HG03571 (cell line): ENCODE data around the gene ITPKB.
"Not testable (repeated sequence)": the region's sequence is repeated elsewhere in the genome, so short reads cannot be mapped to it uniquely, and the experiment has no call there.

Experiments
- ATAC-seq: cut with Tn5 transposase; IDR thresholded peaks from one replicate; pipeline ENCODE4 v1.9.1; 2021; ENCODE audit not compliant: unreplicated experiment

Gene ITPKB

DNA sequence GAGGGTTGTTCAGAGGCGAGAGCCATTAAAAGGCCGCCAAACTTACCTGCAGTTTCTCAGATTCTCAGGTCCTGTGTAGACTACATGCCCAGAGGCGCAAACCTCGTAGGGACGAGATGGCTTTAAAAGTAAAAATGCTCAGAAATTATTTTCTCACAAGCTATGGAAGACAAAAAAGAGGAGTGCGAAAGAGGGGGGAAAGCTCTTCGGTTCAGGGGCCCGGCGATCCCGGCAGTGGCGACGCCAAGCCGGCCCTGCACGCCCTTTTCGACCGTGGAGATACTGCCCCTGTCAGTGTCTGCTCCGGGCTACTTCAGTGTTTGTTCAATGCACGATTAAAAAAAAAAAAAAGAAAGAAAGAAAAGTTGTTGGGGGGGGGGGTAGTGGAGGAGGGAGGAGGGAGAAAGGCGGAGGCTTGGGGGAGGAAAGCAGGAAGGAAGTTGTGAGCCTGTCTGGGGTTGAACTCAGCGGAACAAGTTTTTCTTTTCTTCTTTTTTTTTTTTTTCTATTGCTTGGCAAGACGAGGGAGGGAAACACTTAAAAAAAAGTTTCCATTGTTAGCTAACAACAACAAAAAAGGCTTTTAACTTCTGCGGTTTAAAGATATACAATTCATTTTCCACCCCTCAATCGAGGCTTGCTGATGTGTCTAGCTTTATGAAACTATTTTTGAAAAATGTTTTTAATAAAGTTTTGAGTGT lies at the start of gene ITPKB:
Gene ITPKB, minus strand, starts transcription at position 288 of the 701 bp plus-strand sequence. CDS start 1,824 bp downstream, outside the sequence.
- no peak for ATAC-seq

- no peak for ATAC-seq
These were observed 48.6 kb upstream of the ITPKB start for GRCh38 chr1:226787638-226788037.

GRCh38 chr1:226787071-226787470 lies 48.0 kb upstream of the ITPKB start:
- no peak for ATAC-seq

DNA sequence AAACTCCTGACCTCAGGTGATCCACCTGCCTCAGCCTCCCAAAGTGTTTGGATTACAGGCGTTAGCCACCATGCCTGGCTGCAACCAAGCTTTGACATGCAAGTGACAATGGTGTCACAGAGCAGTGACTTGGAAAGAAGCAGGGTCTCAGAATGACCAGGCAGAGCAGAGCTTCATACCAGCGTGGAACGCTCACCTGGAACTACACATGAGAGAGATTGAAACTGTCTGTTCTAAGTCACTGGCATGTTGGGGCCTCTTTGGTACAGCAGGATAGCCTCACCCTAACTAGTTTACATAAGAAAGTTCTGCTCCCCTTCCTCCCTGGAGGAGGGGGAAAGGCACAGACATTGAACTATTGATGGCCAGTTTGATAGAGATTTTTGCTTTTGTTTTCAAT lies 47.5 kb upstream of the ITPKB start:
- peak; percentile 76 for ATAC-seq

GRCh38 chr1:226785805-226786204 lies 46.7 kb upstream of the ITPKB start:
- no peak for ATAC-seq

GRCh38 chr1:226784081-226785049 lies 45.3 kb upstream of the ITPKB start:
- no peak for ATAC-seq

DNA sequence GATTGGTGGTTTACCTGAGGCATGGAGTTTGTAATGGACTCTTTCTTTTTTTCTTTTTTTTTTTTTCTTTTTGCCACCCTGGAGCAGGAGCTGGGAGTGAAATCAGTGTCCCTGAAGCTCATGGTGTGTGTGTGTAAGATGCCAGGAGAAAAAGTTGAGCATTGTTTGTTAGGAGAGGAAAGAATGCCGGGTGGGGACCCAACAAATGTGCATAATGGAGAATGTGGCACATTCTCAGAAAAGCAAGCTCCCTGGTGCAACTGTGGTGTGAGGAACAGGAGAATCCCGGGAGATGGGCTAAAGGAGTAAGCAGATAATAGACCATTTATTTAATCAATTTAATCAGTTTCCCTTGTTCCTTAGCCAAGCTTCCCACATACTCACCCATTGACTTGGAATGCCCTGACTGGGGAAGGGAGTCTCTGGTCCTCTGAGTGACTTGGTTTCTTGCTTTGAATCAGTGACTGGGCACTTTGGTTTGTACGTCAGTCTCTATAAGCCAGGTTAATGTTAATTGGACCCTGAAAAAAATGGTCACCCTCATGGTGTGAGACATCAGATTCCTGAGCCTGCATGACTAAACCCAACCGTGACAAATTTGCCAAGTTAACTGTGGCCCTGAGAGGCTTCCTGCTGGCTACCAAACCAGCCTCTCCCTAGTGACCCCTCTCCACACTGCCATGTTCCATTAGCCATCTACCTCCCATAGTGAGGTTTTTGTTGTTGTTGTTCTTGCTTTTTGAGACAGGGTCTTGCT lies 43.9 kb upstream of the ITPKB start:
- no peak for ATAC-seq

- ATAC-seq, result no peak
These were observed 43.0 kb upstream of the ITPKB start for GRCh38 chr1:226781937-226782609.

GRCh38 chr1:226779561-226779960 lies 40.5 kb upstream of the ITPKB start:
- ATAC-seq, result no peak

GRCh38 chr1:226778657-226779058 lies 39.6 kb upstream of the ITPKB start:
- ATAC-seq, result no peak

- no peak for ATAC-seq
These were observed 37.9 kb upstream of the ITPKB start for GRCh38 chr1:226776975-226777374.

DNA sequence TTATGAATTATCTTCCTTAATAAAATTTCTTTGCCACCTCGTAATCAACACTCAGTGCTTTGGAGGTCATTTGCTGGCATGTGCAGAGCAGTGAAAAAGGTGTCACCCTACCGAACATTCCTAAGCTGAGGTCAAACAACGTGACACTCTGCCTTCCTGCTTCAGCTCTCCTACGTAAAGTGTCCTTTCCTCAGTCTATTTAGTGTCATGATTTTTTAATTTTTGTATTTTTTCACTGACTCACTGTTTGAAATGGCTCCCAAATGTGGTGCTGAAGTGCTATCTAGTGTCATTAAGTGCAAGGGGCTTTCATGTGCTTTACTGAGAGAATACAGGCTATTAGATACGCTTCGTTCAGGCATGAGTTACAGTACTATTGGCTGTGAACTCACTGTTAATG lies 37.0 kb upstream of the ITPKB start:
- ATAC-seq, result no peak

DNA sequence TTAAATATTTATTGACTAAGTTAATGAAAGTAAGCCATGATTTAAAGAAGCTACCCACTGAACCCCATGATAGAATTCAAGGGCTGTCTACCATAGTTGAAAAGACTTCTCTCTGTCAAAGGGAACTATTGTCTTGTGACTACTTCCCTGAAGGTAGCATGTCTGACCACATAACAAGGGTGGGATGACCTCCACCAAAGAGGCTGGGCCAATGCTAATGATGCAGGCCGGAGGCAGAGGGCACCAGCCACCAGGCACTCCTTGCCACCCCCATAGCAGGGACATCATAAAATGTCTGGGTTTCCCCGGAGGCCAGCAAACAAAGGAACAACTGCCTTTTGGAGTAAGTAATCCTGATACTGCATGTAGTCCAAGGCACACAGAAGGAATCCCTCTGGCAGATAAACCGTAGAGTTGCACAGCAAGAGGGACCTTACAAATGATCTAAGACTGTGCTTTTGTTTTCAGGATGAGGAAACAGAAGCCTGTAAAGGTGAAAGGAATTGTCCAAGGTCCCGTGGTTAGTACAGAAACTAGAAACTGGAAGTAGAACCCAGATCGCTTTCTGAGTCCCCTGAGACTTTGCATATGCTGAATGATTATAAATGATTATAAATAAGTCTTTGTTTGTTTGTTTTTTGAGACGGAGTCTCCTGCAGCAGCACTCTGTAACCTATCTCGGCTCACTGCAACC lies 33.5 kb upstream of the ITPKB start:
- ATAC-seq, result peak; percentile 94

GRCh38 chr1:226767170-226767569 lies 28.1 kb upstream of the ITPKB start:
- ATAC-seq, result not testable (repeated sequence)

DNA sequence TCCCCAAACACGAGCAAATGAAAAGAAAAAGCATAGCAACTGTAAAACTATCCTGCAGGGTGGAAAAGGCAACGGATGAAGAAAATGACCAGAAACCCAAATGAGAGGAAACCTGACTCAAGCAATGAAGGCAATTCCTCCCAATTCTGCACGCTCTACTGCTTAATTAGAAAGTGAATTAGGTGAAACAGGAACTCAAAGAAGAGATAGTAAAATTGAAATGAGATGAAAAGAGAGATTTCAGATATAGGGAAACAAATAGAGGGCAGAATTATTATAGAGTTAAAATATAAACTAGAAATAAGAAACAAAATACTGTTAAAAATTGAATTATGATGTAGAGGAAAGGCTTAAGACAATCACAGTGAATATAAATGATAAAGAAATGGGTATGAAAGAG lies 27.5 kb upstream of the ITPKB start:
- ATAC-seq, result no peak

DNA sequence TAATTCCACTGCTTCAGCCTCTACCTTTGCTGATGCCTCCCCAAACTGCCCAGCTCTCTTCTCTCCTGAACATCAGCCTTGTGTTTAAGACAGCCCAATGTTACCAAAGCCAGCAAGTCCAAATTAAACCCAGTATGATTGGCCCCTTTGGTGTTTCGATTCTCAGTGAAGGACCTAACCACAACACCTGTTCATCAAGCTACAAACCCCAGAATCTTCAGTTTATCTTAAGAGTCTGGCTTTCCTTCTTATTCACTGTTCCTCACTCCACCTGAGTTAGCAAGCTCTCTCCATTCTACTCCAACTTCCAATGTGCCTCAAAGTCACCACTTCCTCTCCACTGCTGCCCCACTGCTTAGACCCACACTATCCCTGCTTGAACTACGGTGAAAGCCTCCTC lies 25.5 kb upstream of the ITPKB start:
- ATAC-seq, result peak; percentile 89

DNA sequence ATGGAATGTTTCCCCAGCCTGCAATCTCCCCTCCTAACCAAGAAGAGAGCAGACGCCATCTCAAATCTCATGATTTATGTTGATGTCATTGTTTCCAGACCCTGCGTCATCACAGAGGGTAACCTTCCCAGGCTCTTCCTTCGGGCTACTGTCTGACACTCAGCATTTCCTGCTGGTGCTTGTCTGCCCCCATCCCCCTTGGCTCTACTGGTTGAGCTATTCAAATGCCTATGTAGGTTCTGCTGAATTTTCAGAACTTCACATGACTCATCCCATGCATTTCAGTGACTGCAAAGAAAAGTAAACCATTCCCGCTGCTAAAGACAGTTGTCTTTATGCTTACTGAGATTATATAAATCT lies 24.8 kb upstream of the ITPKB start:
- ATAC-seq, result no peak

GRCh38 chr1:226762988-226763904 lies 24.2 kb upstream of the ITPKB start:
- no peak for ATAC-seq

DNA sequence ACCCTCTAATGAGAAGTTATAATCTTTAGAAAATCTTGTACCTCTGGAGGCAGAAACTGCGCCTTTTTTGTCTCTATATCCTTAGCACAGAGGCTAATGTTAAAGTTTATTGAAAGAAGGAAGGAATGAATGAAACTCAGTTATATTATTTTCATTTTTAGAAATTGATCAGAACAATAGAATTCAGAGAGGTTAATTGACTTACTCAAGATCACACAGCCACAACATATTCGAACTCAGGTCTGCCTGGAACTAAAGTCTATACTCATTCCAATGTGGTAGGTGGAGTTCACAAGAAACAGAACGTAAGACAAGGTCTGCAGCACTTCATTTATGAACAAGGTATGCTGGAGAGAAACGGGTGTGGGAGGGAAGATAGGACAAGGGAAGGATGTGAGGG lies 23.0 kb upstream of the ITPKB start:
- ATAC-seq, result no peak
